ENCODE data around the gene XRN2. TPM values are rescaled to one million over a fixed set of nuclear protein-coding genes. Genes with fewer than 3 reads are reported as not detected.

The XRN2 gene
- total and polyA plus RNA-seq, 8 donors = 12.5 to 66.8 (median 27.7) TPM

GRCh38 chr20:21278829-21279228, 24.3 kb upstream of the XRN2 start:
- H3K27ac ChIP-seq = no peak overlapping the region
- no peak for DNase-seq
- H3K36me3 ChIP-seq = no peaks in the 10 kb centered on the region
- no peaks in the 10 kb centered on the region for H3K9me3 ChIP-seq
- TF ChIP-seq POLR2A (IDR thresholded peaks at IDR 0.05) = no peak
- TF ChIP-seq EP300 (IDR thresholded peaks at IDR 0.05) = no peak
- TF ChIP-seq, protein P1, sequence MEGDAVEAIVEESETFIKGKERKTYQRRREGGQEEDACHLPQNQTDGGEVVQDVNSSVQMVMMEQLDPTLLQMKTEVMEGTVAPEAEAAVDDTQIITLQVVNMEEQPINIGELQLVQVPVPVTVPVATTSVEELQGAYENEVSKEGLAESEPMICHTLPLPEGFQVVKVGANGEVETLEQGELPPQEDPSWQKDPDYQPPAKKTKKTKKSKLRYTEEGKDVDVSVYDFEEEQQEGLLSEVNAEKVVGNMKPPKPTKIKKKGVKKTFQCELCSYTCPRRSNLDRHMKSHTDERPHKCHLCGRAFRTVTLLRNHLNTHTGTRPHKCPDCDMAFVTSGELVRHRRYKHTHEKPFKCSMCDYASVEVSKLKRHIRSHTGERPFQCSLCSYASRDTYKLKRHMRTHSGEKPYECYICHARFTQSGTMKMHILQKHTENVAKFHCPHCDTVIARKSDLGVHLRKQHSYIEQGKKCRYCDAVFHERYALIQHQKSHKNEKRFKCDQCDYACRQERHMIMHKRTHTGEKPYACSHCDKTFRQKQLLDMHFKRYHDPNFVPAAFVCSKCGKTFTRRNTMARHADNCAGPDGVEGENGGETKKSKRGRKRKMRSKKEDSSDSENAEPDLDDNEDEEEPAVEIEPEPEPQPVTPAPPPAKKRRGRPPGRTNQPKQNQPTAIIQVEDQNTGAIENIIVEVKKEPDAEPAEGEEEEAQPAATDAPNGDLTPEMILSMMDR (IDR thresholded peaks at IDR 0.05) = no peak
- no peak overlapping the region for H3K4me3 ChIP-seq
- 91 to 98% (median 94%) methylated on average over 2 of the region's 2 CpGs for WGBS, 5 donors
- H3K4me1 ChIP-seq = no peaks in the 10 kb centered on the region
- intact Hi-C loops (cut with DNase I; ENCODE audit: low total_unique reads) = no loop called here
- peaks cover 0 to 6% (median 0%) of the 10 kb centered on the region in 3 donors for H3K27me3 ChIP-seq

DNA sequence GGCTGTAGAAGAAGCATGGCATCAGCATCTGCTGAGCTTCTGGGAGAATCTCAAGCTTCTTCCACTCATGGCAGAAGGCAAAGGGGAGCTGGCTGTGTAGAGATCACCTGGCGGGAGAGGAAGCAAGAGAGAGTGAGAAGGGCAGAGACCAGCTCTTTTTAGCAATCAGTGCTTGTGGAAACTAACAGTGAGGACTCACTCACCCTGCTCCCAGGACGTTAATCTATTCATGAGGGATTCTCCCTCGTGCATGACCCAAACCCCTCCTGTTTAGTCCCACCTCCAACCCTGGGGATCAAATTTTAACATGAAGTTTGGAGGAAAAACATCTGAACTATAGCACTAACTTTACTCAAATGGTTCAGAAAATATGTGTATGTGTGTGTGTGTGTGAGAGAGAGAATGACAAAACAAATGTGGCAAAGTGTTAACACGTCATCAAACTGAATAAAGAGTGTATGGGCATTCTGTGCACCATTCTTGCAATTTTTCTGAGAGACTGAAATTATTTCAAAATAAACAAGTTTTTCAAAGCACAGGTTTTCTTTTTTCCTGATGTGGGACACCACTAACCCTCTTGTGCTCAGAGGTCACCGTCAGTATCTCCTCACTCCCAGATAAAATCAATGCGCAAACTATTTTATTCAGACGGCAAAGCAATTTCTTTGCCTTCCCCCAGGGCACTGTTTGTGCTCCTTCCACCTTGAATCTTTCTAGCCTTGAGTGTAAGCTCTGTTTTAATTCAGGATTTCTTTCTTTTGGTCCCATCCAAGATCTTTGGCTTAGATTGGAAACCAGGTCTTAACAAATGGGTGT, 23.2 kb upstream of the XRN2 start:
- TF ChIP-seq, protein P1 (IDR thresholded peaks at IDR 0.05) = no peak
- TF ChIP-seq POLR2AphosphoS5 (IDR thresholded peaks at IDR 0.05) = no peak
- TF ChIP-seq EP300 (IDR thresholded peaks at IDR 0.05) = no peak
- no peak for TF ChIP-seq POLR2A (IDR thresholded peaks at IDR 0.05)
- intact Hi-C loops (cut with DNase I; ENCODE audit: low total_unique reads) = no loop called here
- Histone ChIP-seq H3K9me3 (no peaks in the 10 kb centered on the region), H3K27ac (no peak overlapping the region), H3K4me3 (no peak overlapping the region), H3K4me1 (no peaks in the 10 kb centered on the region), H3K36me3 (no peaks in the 10 kb centered on the region), H3K27me3 (peaks cover 0 to 6% (median 0%) of the 10 kb centered on the region in 3 donors)
- 41 to 59% (median 50%) methylated on average over 7 of the region's 7 CpGs for WGBS, 5 donors
- no peak for DNase-seq

- Histone ChIP-seq H3K27me3 (peaks cover 0 to 12% (median 0%) of the 10 kb centered on the region in 3 donors), H3K4me1 (no peaks in the 10 kb centered on the region), H3K27ac (no peak overlapping the region), H3K9me3 (peaks cover 0 to 2% (median under 1%) of the 10 kb centered on the region in 4 donors), H3K36me3 (no peaks in the 10 kb centered on the region), H3K4me3 (no peak overlapping the region)
- TF ChIP-seq, protein P1 (IDR thresholded peaks at IDR 0.05) = no peak
- no peak for TF ChIP-seq POLR2A (IDR thresholded peaks at IDR 0.05)
- no peak for TF ChIP-seq EP300 (IDR thresholded peaks at IDR 0.05)
- WGBS, 5 donors = 50 to 78% (median 66%) methylated on average over 2 to 3 of the region's 3 CpGs
- no peak for DNase-seq
- intact Hi-C loops (cut with DNase I; ENCODE audit: low total_unique reads) = no loop called here
Observed at GRCh38 chr20:21280522-21281016, 22.6 kb upstream of the XRN2 start.

- no peak for DNase-seq
- WGBS, 5 donors = 55 to 70% (median 66%) methylated on average over 4 of the region's 4 CpGs
- intact Hi-C loops (cut with DNase I; ENCODE audit: low total_unique reads) = no loop called here
Observed at GRCh38 chr20:21286775-21287174, 16.4 kb upstream of the XRN2 start.

More at GRCh38 chr20:21286775-21287174, 16.4 kb upstream of the XRN2 start:
- peaks cover 0 to 11% (median 6%) of the 10 kb centered on the region in 4 donors for H3K9me3 ChIP-seq
- H3K36me3 ChIP-seq = no peaks in the 10 kb centered on the region
- H3K27ac ChIP-seq = no peak overlapping the region
- TF ChIP-seq EP300 (IDR thresholded peaks at IDR 0.05) = no peak
- no peak overlapping the region for H3K4me3 ChIP-seq
- peaks cover 0 to 37% (median 0%) of the 10 kb centered on the region in 3 donors for H3K27me3 ChIP-seq
- H3K4me1 ChIP-seq = no peaks in the 10 kb centered on the region

Data from stomach (tissue), 9 donors.